Muscle layer of colon (tissue), 2 donors: ENCODE measurements around the gene RARB.

Experiments
- H3K27ac ChIP-seq: one replicate; pipeline ENCODE4 v1.7.0; 2013; ENCODE audit warnings: low read depth, mild to moderate bottlenecking, low read length, moderate library complexity
- H3K27me3 ChIP-seq, 2 donors: one replicate each; pipeline ENCODE4 v1.7.0; 2013; ENCODE audit warnings: low read length in 2 of 2, mild to moderate bottlenecking in 2 of 2; ENCODE audit not compliant: insufficient read depth in 2 of 2, control insufficient read depth in 1 of 2
- H3K36me3 ChIP-seq: one replicate; pipeline ENCODE4 v1.7.0; 2013; ENCODE audit warnings: mild to moderate bottlenecking, low read length; ENCODE audit not compliant: insufficient read depth
- H3K4me1 ChIP-seq: one replicate; pipeline ENCODE4 v1.7.0; 2013; ENCODE audit warnings: mild to moderate bottlenecking, low read length; ENCODE audit not compliant: insufficient read depth
- H3K4me3 ChIP-seq, 2 donors: one replicate each; pipeline ENCODE4 v1.7.0; 2013; ENCODE audit warnings: low read length in 2 of 2, low read depth in 1 of 2, mild to moderate bottlenecking in 1 of 2, moderate library complexity in 1 of 2
- H3K9ac ChIP-seq: one replicate; pipeline ENCODE4 v1.7.0; 2013; ENCODE audit warnings: low read length
- H3K9me3 ChIP-seq: one replicate; pipeline ENCODE4 v1.7.0; 2013; ENCODE audit warnings: mild to moderate bottlenecking, low read length
- donor health status: abdominal sarcoma.
- donor health status: Adenocarcinoma of cecum.

The RARB gene

DNA sequence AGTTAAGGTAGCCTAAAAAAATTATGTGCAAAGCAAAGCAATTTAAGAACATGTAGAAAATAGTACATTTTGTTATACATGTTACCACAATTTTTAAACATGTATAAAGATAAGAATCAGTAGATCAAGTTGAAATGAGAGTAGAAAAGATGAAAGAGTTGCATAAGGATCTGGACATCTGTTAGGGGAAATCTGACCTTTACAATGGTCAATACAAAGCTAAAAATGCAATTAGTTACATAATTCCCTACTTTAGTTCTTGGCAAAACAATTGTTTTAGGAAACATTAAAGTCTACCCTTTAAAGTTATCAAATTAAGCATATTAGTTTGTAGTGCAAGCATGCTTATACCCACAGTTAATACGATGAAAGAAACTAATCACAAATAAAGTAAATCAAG lies 203.9 kb downstream of the RARB start:
- Histone ChIP-seq H3K9me3 (no peaks in the 10 kb centered on the region), H3K9ac (no peak overlapping the region), H3K4me1 (no peaks in the 10 kb centered on the region)

DNA sequence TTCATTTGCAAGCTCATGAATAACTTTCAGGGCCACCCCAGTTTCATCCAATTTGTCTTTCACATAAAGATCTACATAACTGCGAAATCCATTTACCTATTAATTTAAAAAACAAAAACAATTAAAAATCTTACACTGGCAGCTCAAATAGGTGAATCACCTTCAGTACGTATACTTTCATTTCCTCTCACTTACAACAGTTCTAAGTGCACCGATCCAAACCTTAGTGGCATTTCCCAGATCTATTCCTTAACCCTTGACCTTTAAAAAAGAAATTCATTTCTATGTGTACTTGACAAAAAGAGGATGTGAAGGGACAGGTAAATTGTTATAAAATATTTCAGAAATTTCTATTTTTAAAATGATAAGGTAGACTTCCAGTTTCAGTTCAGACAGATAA lies 205.9 kb downstream of the RARB start:
- Histone ChIP-seq H3K9ac (no peak overlapping the region), H3K27me3 (no peaks in the 10 kb centered on the region), H3K36me3 (peaks cover 21% of the 10 kb centered on the region), H3K4me1 (no peaks in the 10 kb centered on the region), H3K9me3 (no peaks in the 10 kb centered on the region), H3K4me3 (no peak overlapping the region), H3K27ac (no peak overlapping the region)

More for the DNA sequence above, 203.9 kb downstream of the RARB start:
- no peak overlapping the region for H3K27ac ChIP-seq
- H3K36me3 ChIP-seq, result peaks cover 29% of the 10 kb centered on the region
- no peaks in the 10 kb centered on the region for H3K27me3 ChIP-seq
- H3K4me3 ChIP-seq, result no peak overlapping the region

DNA sequence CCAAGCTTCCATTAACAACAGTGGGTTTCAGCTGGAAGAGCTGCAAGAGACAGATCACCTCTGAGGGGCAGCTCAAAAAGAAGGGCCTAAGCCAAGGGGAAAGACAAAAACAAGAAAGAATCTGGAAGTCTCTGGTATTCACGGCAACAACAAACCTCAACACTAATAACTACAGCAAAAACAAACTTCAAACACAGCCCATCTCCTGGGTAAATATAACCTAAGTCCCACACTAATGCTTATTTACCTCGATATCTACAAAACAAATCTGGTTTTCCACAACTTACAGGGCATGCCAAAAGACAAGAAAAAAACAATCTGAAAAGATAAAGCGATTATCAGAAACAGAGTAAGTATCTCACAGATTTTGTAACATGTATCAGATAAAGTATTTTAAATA lies 207.0 kb downstream of the RARB start:
- no peaks in the 10 kb centered on the region for H3K9me3 ChIP-seq
- no peak overlapping the region for H3K9ac ChIP-seq
- peaks cover 20% of the 10 kb centered on the region for H3K36me3 ChIP-seq
- H3K27me3 ChIP-seq, result no peaks in the 10 kb centered on the region
- no peak overlapping the region for H3K4me3 ChIP-seq
- H3K27ac ChIP-seq, result no peak overlapping the region
- no peaks in the 10 kb centered on the region for H3K4me1 ChIP-seq
